Spleen (tissue), 11 donors: ENCODE results near the gene KEAP1. TPM values are rescaled to one million over a fixed set of nuclear protein-coding genes. Genes with fewer than 3 reads are reported as not detected.
A peak's percentile ranks its signal among the peaks of the same experiment; 100 is the strongest.

Source experiments
- DNase-seq: peaks from one replicate; pipeline ENCODE4 v3.0.0-alpha.2; 2020
- H3K27ac ChIP-seq, 8 donors: fragments of 200-600 bp; sonication (generic) in 7 of 8; 1 replicate in 4 of 8; 2 replicates in 4 of 8; pipeline versions ENCODE4 v1.5.0 to v1.8.0; 2016 to 2021; ENCODE audit warnings: inconsistent platforms in 4 of 8, mild to moderate bottlenecking in 4 of 8, moderate library complexity in 1 of 8
- H3K27me3 ChIP-seq, 7 donors: fragments of 200-600 bp; sonication (generic) in 6 of 7; replicated peaks in 1 of 7; 1 replicate in 4 of 7; 2 replicates in 3 of 7; pipeline versions ENCODE4 v1.5.0 to v1.8.0; 2016 to 2021; ENCODE audit warnings: inconsistent platforms in 3 of 7, mild to moderate bottlenecking in 1 of 7
- H3K36me3 ChIP-seq, 6 donors: fragments of 200-600 bp; sonication (generic) in 5 of 6; 1 replicate in 4 of 6; 2 replicates in 2 of 6; pipeline versions ENCODE4 v1.5.0 to v1.8.0; 2016 to 2021; ENCODE audit warnings: inconsistent platforms in 2 of 6
- H3K4me1 ChIP-seq, 6 donors: fragments of 200-600 bp; sonication (generic) in 5 of 6; 1 replicate in 3 of 6; 2 replicates in 3 of 6; pipeline versions ENCODE4 v1.5.0 to v1.8.0; 2016 to 2021; ENCODE audit warnings: inconsistent platforms in 3 of 6
- H3K4me3 ChIP-seq, 8 donors: fragments of 200-600 bp; sonication (generic) in 7 of 8; 1 replicate in 4 of 8; 2 replicates in 4 of 8; pipeline versions ENCODE4 v1.5.0 to v1.8.0; 2016 to 2021; ENCODE audit warnings: inconsistent platforms in 4 of 8, mild to moderate bottlenecking in 4 of 8, moderate library complexity in 2 of 8
- H3K9me3 ChIP-seq, 8 donors: fragments of 200-600 bp; sonication (generic) in 7 of 8; 1 replicate in 4 of 8; 2 replicates in 4 of 8; pipeline versions ENCODE4 v1.5.0 to v1.8.0; 2016 to 2021; ENCODE audit warnings: inconsistent platforms in 4 of 8
- CTCF ChIP-seq, 11 experiments: fragments of 200-600 bp in 7 of 11; fragments of 450-650 bp in 4 of 11; sonication (generic) in 4 of 11; IDR thresholded peaks in 8 of 11; conservative IDR thresholded peaks in 3 of 11; 1 replicate in 7 of 11; 2 replicates in 4 of 11; pipeline versions ENCODE4 v1.4.0 to v1.8.0; 2016 to 2021; ENCODE audit warnings: antibody characterized with exemption in 11 of 11, inconsistent platforms in 4 of 11, mild to moderate bottlenecking in 1 of 11
- POLR2A ChIP-seq, 3 donors: fragments of 450-650 bp; IDR thresholded peaks; one replicate each; pipeline ENCODE4 v1.5.1; 2017; ENCODE audit warnings: antibody characterized with exemption in 3 of 3, mild to moderate bottlenecking in 1 of 3
- POLR2AphosphoS5 ChIP-seq, 3 donors: sonication (generic); formaldehyde crosslinking; IDR thresholded peaks; one replicate each; pipeline ENCODE4 v1.5.1; 2017; ENCODE audit warnings: antibody characterized with exemption in 3 of 3
- WGBS, 5 donors: extraction: QIAGEN DNeasy Blood & Tissue Kit in 3 of 5; methylation state at CpG; one replicate each; pipeline versions ENCODE4 v1.1.5 to v1.1.7; 2013 to 2018; 5-methylcytosine and 5-hydroxymethylcytosine counted together
- intact Hi-C: fragments of 100-400 bp; cut with DNase I; formaldehyde crosslinking; loops from one replicate; pipeline ENCODE4 v1.15.0; 2023; ENCODE audit warnings: low total_unique reads
- polyA plus RNA-seq, 3 donors: library from polyadenylated mRNA; stranded (reverse); fragments of 200-250 nt; gene quantifications; one replicate each; pipeline ENCODE4 v1.2.1, GENCODE V29; 2013
- total RNA-seq, 7 donors: library from RNA; depleted of rRNA in 3 of 7; stranded (reverse); fragments of >200 nt in 3 of 7; fragmentation: NEBNext Ultra II Directional in 4 of 7; extraction: Animal tissue kit (Norgen Biotek cat#: 25700) in 4 of 7; gene quantifications; one replicate each; pipeline versions ENCODE4 v1.1.0 to v1.2.1, GENCODE V29; 2016 to 2021
- donor health status: healthy with polysubstance abuse.
- donor health status: DM: no; HTN: no; CAD: no; lungs with moderate emphysema.
- donor health status: DM: no; HTN: no; CAD: no.
- donor health status: Bipolar disorder and iron deficiency.
- donor health status: healthy.
- donor health status: DM: no; HTN: no; CAD: no.
- donor health status: DM: yes; HTN: yes; CAD: no.

KEAP1 gene
- total and polyA plus RNA-seq, 10 donors: 33.3 to 59.5 (median 44.2) TPM

GRCh38 chr19:10501971-10502523 lies 1.1 kb downstream of the KEAP1 start:
- H3K4me1 ChIP-seq: peaks cover 24 to 72% (median 60%) of the 10 kb centered on the region in 6 donors
- peak; percentile 90 for DNase-seq
- TF ChIP-seq POLR2AphosphoS5 (IDR thresholded peaks at IDR 0.05) (peak in 2 of 3 donors; percentile 53 to 66), POLR2A (IDR thresholded peaks at IDR 0.05) (no peak)
- no peaks in the 10 kb centered on the region for H3K27me3 ChIP-seq
- H3K4me3 ChIP-seq: peak overlapping the region; percentile 87 to 92 (median 89)
- 0 to 2% (median 1%) methylated on average over 15 to 35 of the region's 35 CpGs for WGBS, 5 donors
- intact Hi-C loops: loop anchor here (5.0 kb wide), 1 partner anchor 65 kb away; the partner anchor contains the start of genes CDKN2D and KRI1
- no peaks in the 10 kb centered on the region for H3K9me3 ChIP-seq
- H3K36me3 ChIP-seq: peaks cover 0 to 32% (median 19%) of the 10 kb centered on the region in 6 donors
- H3K27ac ChIP-seq: peak overlapping the region; percentile 91 to 99 (median 98)

- H3K27ac ChIP-seq: peak overlapping the region in 3 of 8 donors; percentile 66 to 80 (median 78)
- TF ChIP-seq POLR2A (IDR thresholded peaks at IDR 0.05) (no peak), CTCF (IDR thresholded peaks at IDR 0.05 in 8 of 11, conservative IDR thresholded peaks at IDR 0.05 in 3 of 11) (no peak), POLR2AphosphoS5 (IDR thresholded peaks at IDR 0.05) (no peak)
- H3K27me3 ChIP-seq: no peaks in the 10 kb centered on the region
- DNase-seq: no peak
- WGBS, 5 donors: 90 to 100% (median 98%) methylated on average over 2 of the region's 2 CpGs
- peaks cover 19 to 73% (median 56%) of the 10 kb centered on the region in 6 donors for H3K4me1 ChIP-seq
- intact Hi-C loops: loop anchor here (5.0 kb wide), 1 partner anchor 67 kb away; the partner anchor contains the start of genes CDKN2D and KRI1
- H3K36me3 ChIP-seq: peaks cover 0 to 50% (median 28%) of the 10 kb centered on the region in 6 donors
- peak overlapping the region in 1 of 8 donors; percentile 15 for H3K4me3 ChIP-seq
- no peaks in the 10 kb centered on the region for H3K9me3 ChIP-seq
Observed at GRCh38 chr19:10500247-10500592, 2.9 kb downstream of the KEAP1 start.

- Histone ChIP-seq H3K27me3 (no peaks in the 10 kb centered on the region), H3K36me3 (peaks cover 0 to 55% (median 33%) of the 10 kb centered on the region in 6 donors), H3K4me1 (peaks cover 19 to 72% (median 56%) of the 10 kb centered on the region in 6 donors), H3K4me3 (peak overlapping the region in 1 of 8 donors; percentile 15), H3K9me3 (no peaks in the 10 kb centered on the region), H3K27ac (peak overlapping the region in 4 of 8 donors; percentile 66 to 80 (median 76))
- 83 to 87% (median 85%) methylated on average over 14 to 24 of the region's 24 CpGs for WGBS, 5 donors
- DNase-seq: no peak
- TF ChIP-seq POLR2A (IDR thresholded peaks at IDR 0.05): no peak
- no peak for TF ChIP-seq CTCF (IDR thresholded peaks at IDR 0.05 in 8 of 11, conservative IDR thresholded peaks at IDR 0.05 in 3 of 11)
- TF ChIP-seq POLR2AphosphoS5 (IDR thresholded peaks at IDR 0.05): peak in 2 of 3 donors; percentile 12 to 48
- intact Hi-C loops: loop anchor here (5.0 kb wide), 1 partner anchor 68 kb away; the partner anchor contains the start of genes CDKN2D and KRI1
Observed at GRCh38 chr19:10499550-10500246, 3.5 kb downstream of the KEAP1 start.

- H3K27ac ChIP-seq: peak overlapping the region in 4 of 8 donors; percentile 66 to 80 (median 76)
- H3K27me3 ChIP-seq: no peaks in the 10 kb centered on the region
- intact Hi-C loops: no loop called here
- H3K9me3 ChIP-seq: no peaks in the 10 kb centered on the region
- H3K4me3 ChIP-seq: no peak overlapping the region
- peaks cover 19 to 69% (median 53%) of the 10 kb centered on the region in 6 donors for H3K4me1 ChIP-seq
- 87 to 99% (median 94%) methylated on average over 4 of the region's 4 CpGs for WGBS, 5 donors
- H3K36me3 ChIP-seq: peaks cover 0 to 79% (median 45%) of the 10 kb centered on the region in 6 donors
- no peak for TF ChIP-seq POLR2AphosphoS5 (IDR thresholded peaks at IDR 0.05)
- TF ChIP-seq CTCF (IDR thresholded peaks at IDR 0.05 in 8 of 11, conservative IDR thresholded peaks at IDR 0.05 in 3 of 11): no peak
- TF ChIP-seq POLR2A (IDR thresholded peaks at IDR 0.05): no peak
- DNase-seq: no peak
Observed at GRCh38 chr19:10497371-10497770, 5.8 kb downstream of the KEAP1 start.
